DOHH2 (cell line): Measurements from ENCODE around the gene HMGN4.
"Not testable (repeated sequence)": the region's sequence is repeated elsewhere in the genome, so short reads cannot be mapped to it uniquely, and the experiment has no call there.

Experiments
- H3F3A ChIP-seq: fragments of 200-600 bp; sonication (generic), shearing (Covaris generic); 2 replicates; pipeline ENCODE4 v1.6.0; 2016; ENCODE audit warnings: antibody characterized with exemption, mild to moderate bottlenecking; ENCODE audit not compliant: control insufficient read depth, insufficient read depth
- H3K27ac ChIP-seq: fragments of 200-600 bp; sonication (generic); 2 replicates; pipeline ENCODE4 v1.5.1; 2014; ENCODE audit warnings: low read depth, mild to moderate bottlenecking, low read length, moderate library complexity
- H3K27me3 ChIP-seq: fragments of 200-600 bp; sonication (generic); 2 replicates; pipeline ENCODE4 v1.6.1; 2014; ENCODE audit warnings: mild to moderate bottlenecking, low read length, mixed read lengths; ENCODE audit not compliant: control insufficient read depth
- H3K36me3 ChIP-seq: fragments of 200-600 bp; sonication (generic); 2 replicates; pipeline ENCODE4 v1.6.1; 2014; ENCODE audit warnings: mild to moderate bottlenecking, low read length, moderate library complexity, mixed read lengths; ENCODE audit not compliant: control insufficient read depth
- H3K4me1 ChIP-seq: fragments of 200-600 bp; sonication (generic); 2 replicates; pipeline ENCODE4 v1.6.1; 2014; ENCODE audit warnings: mild to moderate bottlenecking, low read length, mixed read lengths; ENCODE audit not compliant: control insufficient read depth
- H3K4me2 ChIP-seq: fragments of 200-600 bp; sonication (generic); 2 replicates; pipeline ENCODE4 v1.6.0; 2014; ENCODE audit warnings: mild to moderate bottlenecking, low read length, moderate library complexity
- H3K4me3 ChIP-seq: fragments of 200-600 bp; sonication (generic); 2 replicates; pipeline ENCODE4 v1.5.1; 2014; ENCODE audit warnings: mild to moderate bottlenecking, low read length, mixed read lengths
- H3K79me2 ChIP-seq: fragments of 200-600 bp; sonication (generic); 2 replicates; pipeline ENCODE4 v1.6.1; 2014; ENCODE audit warnings: mild to moderate bottlenecking, low read length, mixed read lengths; ENCODE audit not compliant: control insufficient read depth
- H3K9me2 ChIP-seq: fragments of 200-600 bp; sonication (generic); replicated peaks from 2 replicates; pipeline ENCODE4 v1.6.1; 2014; ENCODE audit warnings: mild to moderate bottlenecking, low read length, mixed read lengths; ENCODE audit not compliant: control insufficient read depth
- H3K9me3 ChIP-seq: fragments of 200-600 bp; sonication (generic); 2 replicates; pipeline ENCODE4 v1.6.1; 2014; ENCODE audit warnings: antibody characterized with exemption, low read length, mixed read lengths; ENCODE audit not compliant: control insufficient read depth, insufficient read depth
- H4K20me1 ChIP-seq: fragments of 200-600 bp; sonication (generic); 2 replicates; pipeline ENCODE4 v1.6.0; 2014; ENCODE audit warnings: low read depth, mild to moderate bottlenecking, antibody characterized with exemption, low read length, moderate library complexity; ENCODE audit not compliant: control insufficient read depth, insufficient read depth
- CTCF ChIP-seq: fragments of 200-600 bp; sonication (generic); IDR thresholded peaks from one replicate; pipeline ENCODE4 v1.5.1; 2014; ENCODE audit warnings: antibody characterized with exemption, mild to moderate bottlenecking, low read depth, low read length; ENCODE audit not compliant: poor library complexity, severe bottlenecking
- EZH2phosphoT487 ChIP-seq: fragments of 200-600 bp; sonication (generic); IDR thresholded peaks from 2 replicates; pipeline ENCODE4 v1.6.1; 2017; ENCODE audit warnings: borderline replicate concordance, mild to moderate bottlenecking, antibody characterized with exemption, low read length, moderate library complexity, mixed read lengths

The HMGN4 gene

GRCh38 chr6:26520237-26520849, 17.8 kb upstream of the HMGN4 start:
- TF ChIP-seq CTCF (no peak), EZH2phosphoT487 (no peak)
- peak overlapping the region; percentile 64 for H3K27ac ChIP-seq
- H3F3A ChIP-seq, result peaks cover 10% of the 10 kb centered on the region
- H3K27me3 ChIP-seq, result no peaks in the 10 kb centered on the region
- no peaks in the 10 kb centered on the region for H4K20me1 ChIP-seq
- peaks cover 23% of the 10 kb centered on the region for H3K4me1 ChIP-seq
- no peaks in the 10 kb centered on the region for H3K79me2 ChIP-seq
- H3K36me3 ChIP-seq, result 0 out of 2 replicates have a peak, but pooled peaks cover 3% of the 10 kb centered on the region
- peak overlapping the region; percentile 97 for H3K4me2 ChIP-seq
- H3K9me2 ChIP-seq, result no peaks in the 10 kb centered on the region
- no peaks in the 10 kb centered on the region for H3K9me3 ChIP-seq
- H3K4me3 ChIP-seq, result peak overlapping the region; percentile 79

GRCh38 chr6:26520850-26521599, 17.1 kb upstream of the HMGN4 start:
- no peak for TF ChIP-seq EZH2phosphoT487
- no peak for TF ChIP-seq CTCF
- H3K4me2 ChIP-seq, result peak overlapping the region; percentile 70
- H3F3A ChIP-seq, result peaks cover 10% of the 10 kb centered on the region
- no peaks in the 10 kb centered on the region for H4K20me1 ChIP-seq
- H3K9me3 ChIP-seq, result no peaks in the 10 kb centered on the region
- H3K79me2 ChIP-seq, result no peaks in the 10 kb centered on the region
- H3K36me3 ChIP-seq, result 0 out of 2 replicates have a peak, but pooled peaks cover 3% of the 10 kb centered on the region
- no peaks in the 10 kb centered on the region for H3K9me2 ChIP-seq
- H3K4me3 ChIP-seq, result peak overlapping the region; percentile 74
- no peaks in the 10 kb centered on the region for H3K27me3 ChIP-seq
- peak overlapping the region; percentile 54 for H3K27ac ChIP-seq
- H3K4me1 ChIP-seq, result peaks cover 23% of the 10 kb centered on the region

DNA sequence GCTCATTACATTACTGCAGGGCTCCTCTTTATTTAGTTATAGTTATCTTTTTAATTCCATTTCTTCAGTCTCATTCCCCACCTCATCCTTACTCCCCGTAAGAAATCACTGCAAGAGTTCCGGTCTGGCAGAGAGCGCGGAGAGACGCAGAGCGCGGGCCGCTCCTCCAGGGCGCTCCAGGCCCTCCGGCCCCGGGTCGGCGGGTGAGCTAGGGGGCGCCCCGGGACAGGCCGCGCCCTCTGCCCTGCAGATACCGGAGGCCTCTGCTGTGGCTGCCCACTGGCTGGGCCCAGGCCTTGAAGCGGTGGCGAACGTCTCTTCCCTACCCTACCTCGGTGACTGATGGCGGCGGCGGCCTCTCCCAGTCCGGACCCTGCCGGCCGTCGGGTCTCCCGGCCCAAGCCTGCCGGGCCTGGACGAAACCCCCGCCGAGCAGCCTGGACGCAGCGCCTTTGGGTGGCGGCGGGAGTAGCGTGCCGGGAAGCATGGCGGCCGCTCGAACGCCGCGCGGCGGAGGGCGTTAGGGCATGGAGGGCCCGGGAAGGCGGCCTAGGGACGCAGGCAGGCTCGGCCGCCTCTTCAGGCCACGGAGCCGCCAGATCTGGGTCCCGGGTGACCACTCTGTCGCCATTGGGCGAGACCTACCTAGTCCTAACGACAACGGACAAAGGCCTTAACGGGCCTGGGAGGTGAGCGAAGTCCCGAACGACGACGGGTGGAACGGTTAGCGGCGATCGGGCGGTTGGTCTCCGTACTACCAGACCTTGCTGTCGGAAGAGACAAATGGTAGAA, 16.4 kb upstream of the HMGN4 start:
- Histone ChIP-seq H3K79me2 (no peaks in the 10 kb centered on the region), H3K27me3 (no peaks in the 10 kb centered on the region), H3K4me2 (peak overlapping the region; percentile 70), H3K9me2 (no peaks in the 10 kb centered on the region), H3K27ac (peak overlapping the region; percentile 54), H4K20me1 (no peaks in the 10 kb centered on the region), H3K4me1 (peaks cover 23% of the 10 kb centered on the region), H3K9me3 (no peaks in the 10 kb centered on the region), H3K4me3 (peak overlapping the region; percentile 74), H3K36me3 (0 out of 2 replicates have a peak, but pooled peaks cover 3% of the 10 kb centered on the region), H3F3A (peaks cover 10% of the 10 kb centered on the region)
- peak; percentile 61 for TF ChIP-seq CTCF
- no peak for TF ChIP-seq EZH2phosphoT487

DNA sequence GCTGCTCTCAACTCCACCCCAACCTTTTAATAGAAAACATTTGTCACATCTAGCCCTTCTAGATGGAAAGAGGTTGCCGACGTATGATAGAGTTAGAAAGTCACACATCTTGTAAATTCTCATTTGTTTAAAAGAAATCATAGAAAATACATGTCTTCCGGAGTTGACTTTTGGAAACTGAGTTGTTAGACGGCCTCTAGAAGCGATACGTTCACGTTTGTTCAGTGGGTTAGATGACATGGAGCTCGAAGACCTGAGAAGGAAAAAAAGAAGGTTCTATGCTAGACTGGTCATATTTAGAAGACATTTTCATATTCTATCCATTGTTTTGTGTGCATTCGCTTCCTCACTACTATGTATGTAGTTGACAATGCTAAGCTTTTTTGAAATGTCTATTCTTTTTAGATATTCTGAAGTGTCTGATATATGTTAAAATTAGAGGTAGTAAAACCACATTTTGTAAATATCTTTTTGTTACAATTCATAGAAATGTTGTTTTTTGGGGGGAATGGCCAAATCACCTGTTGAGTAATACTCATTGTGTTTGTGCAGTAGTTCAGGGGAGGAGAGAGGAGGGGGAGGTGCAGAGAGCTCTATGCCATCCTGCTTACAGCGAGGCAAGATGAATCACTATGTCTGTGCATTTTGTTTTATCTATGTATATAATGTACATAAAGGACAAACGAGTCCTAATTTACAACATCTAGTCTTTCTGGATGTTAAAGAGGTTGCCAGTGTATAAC, 15.5 kb upstream of the HMGN4 start:
- H3K36me3 ChIP-seq, H3F3A ChIP-seq, H3K9me2 ChIP-seq, H3K9me3 ChIP-seq, H3K27me3 ChIP-seq, H3K27ac ChIP-seq, H3K79me2 ChIP-seq, H4K20me1 ChIP-seq: not testable (repeated sequence)
- H3K4me3 ChIP-seq, result peak overlapping the region; percentile 74
- H3K4me2 ChIP-seq, result peak overlapping the region; percentile 70
- H3K4me1 ChIP-seq, result peaks cover 23% of the 10 kb centered on the region

DNA sequence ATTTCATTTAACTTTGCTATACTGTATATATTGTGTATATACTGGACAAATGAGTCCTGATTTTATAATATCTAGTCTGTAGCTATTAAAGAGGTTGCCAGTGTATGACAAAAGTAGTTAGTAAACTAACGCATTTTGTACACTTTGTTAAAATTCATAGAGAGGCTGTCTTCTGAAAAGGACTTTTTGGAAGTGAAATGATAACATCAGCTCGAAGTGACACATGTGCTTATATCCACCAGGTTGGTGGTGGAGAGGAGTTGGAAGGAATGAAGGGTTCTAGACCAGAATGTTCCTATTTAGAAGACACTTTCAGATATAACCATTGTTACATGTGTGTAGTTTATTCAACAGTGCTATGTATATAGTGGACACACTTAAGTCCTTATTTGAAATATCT, 13.9 kb upstream of the HMGN4 start:
- not testable (repeated sequence) for H3K79me2 ChIP-seq, H3K9me3 ChIP-seq, H3K36me3 ChIP-seq, H3K4me2 ChIP-seq, H3K4me3 ChIP-seq, H3K9me2 ChIP-seq, H3K27ac ChIP-seq, H3K27me3 ChIP-seq, H4K20me1 ChIP-seq, H3F3A ChIP-seq
- H3K4me1 ChIP-seq, result peaks cover 23% of the 10 kb centered on the region
